Caco-2 (cell line): Measurements from ENCODE around the gene ZDHHC14. TPM values are rescaled to one million over a fixed set of nuclear protein-coding genes. Genes with fewer than 3 reads are reported as not detected.

Experiments
- BruUV-seq: library from RNA; stranded (reverse); fragments of 400-500 nt; replicated peaks from 2 replicates; lab custom pipeline; 2021; lab: Mats Ljungman, UMichigan
- CTCF ChIA-PET: fragments of 300-600 bp; sonication (Branson Sonifier 250); formaldehyde crosslinking; loops from one replicate; lab custom pipeline; 2022; ENCODE audit warnings: antibody characterized with exemption; lab: Charles Lee
- POLR2A ChIA-PET: fragments of 300-600 bp; sonication (Branson Sonifier 250); formaldehyde crosslinking; loops from one replicate; lab custom pipeline; 2022; ENCODE audit warnings: antibody characterized with exemption; lab: Charles Lee
- DNase-seq, 2 experiments: peaks; one replicate each; pipeline versions ENCODE4 v3.0.0 to v3.0.0-alpha.2; 2020 to 2022
- H3K27me3 ChIP-seq: replicated peaks from 2 replicates; pipeline ENCODE4 v1.6.0; 2011; ENCODE audit warnings: low read length; ENCODE audit not compliant: control insufficient read depth, insufficient read depth
- H3K36me3 ChIP-seq: 2 replicates; pipeline ENCODE4 v1.5.1; 2011; ENCODE audit warnings: low read length; ENCODE audit not compliant: control insufficient read depth, insufficient read depth
- H3K4me1 ChIP-seq: fragments of 250-450 bp; sonication (Bioruptor Pico); 2 replicates; pipeline ENCODE4 v1.5.1; 2020; ENCODE audit warnings: mild to moderate bottlenecking
- H3K4me3 ChIP-seq: 2 replicates; pipeline ENCODE4 v1.5.1; 2011; ENCODE audit warnings: low read depth, mild to moderate bottlenecking, control low read depth, low read length
- H3K9me3 ChIP-seq: fragments of 250-450 bp; sonication (Bioruptor Pico); 2 replicates; pipeline ENCODE4 v1.5.1; 2020; ENCODE audit warnings: mild to moderate bottlenecking, moderate library complexity
- H3K27ac Mint-ChIP-seq: one replicate; pipeline ENCODE4 v1.8.0; 2022; ENCODE audit warnings: mixed read lengths; ENCODE audit not compliant: unreplicated experiment
- H3K27me3 Mint-ChIP-seq: one replicate; pipeline ENCODE4 v1.8.0; 2022; ENCODE audit warnings: mixed read lengths; ENCODE audit not compliant: insufficient read depth, unreplicated experiment
- H3K36me3 Mint-ChIP-seq: one replicate; pipeline ENCODE4 v1.8.0; 2022; ENCODE audit warnings: mild to moderate bottlenecking, mixed read lengths; ENCODE audit not compliant: insufficient read depth, unreplicated experiment
- H3K4me1 Mint-ChIP-seq: one replicate; pipeline ENCODE4 v1.8.0; 2022; ENCODE audit warnings: low read depth, mixed read lengths; ENCODE audit not compliant: unreplicated experiment
- H3K4me3 Mint-ChIP-seq: one replicate; pipeline ENCODE4 v1.8.0; 2022; ENCODE audit warnings: mild to moderate bottlenecking, moderate library complexity, mixed read lengths; ENCODE audit not compliant: unreplicated experiment
- H3K9me3 Mint-ChIP-seq: one replicate; pipeline ENCODE4 v1.8.0; 2022; ENCODE audit warnings: mixed read lengths; ENCODE audit not compliant: unreplicated experiment
- CTCF ChIP-seq, 2 experiments: fragments of 200-600 bp in 1 of 2; IDR thresholded peaks; 1 replicate in 1 of 2; 2 replicates in 1 of 2; pipeline versions ENCODE4 v1.5.1 to v1.8.0; 2011 to 2022; ENCODE audit warnings: antibody characterized with exemption in 1 of 2, control low read depth in 1 of 2, inconsistent platforms in 1 of 2, low read depth in 1 of 2, low read length in 1 of 2, mild to moderate bottlenecking in 1 of 2, moderate library complexity in 1 of 2; ENCODE audit not compliant: insufficient read depth in 1 of 2, severe bottlenecking in 1 of 2, unreplicated experiment in 1 of 2
- intact Hi-C: fragments of 100-400 bp; cut with micrococcal nuclease; formaldehyde crosslinking; loops from one replicate; pipeline ENCODE4 v1.10.0; 2022; ENCODE audit not compliant: unreplicated experiment
- total RNA-seq: library from RNA; stranded (reverse); gene quantifications from 2 replicates; pipeline ENCODE4 v1.2.3, GENCODE V29; 2022

ZDHHC14 gene
- total RNA-seq, 1 experiment from 2014 or later = 22.1 TPM

DNA sequence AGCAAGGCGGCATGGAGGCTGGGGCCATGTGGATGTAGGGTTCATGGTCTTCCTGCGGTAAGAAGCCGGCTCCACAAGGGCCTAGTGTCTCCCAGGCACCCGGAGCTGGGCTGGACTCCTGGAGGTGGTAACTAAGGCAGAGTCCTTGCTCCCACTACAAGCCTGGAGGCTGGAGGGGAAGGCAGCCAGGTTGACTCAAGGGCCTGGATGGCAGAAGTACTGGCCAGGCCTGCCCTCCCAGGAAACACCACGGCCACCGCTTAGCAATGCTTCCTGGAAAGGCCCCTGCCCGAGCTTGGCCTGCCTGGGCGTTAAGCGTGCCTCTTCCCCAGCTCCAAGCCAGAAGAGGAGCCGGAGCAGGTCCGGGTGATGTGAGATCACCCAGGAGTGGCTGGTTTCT, 182.0 kb downstream of the ZDHHC14 start:
- H3K9me3 Mint-ChIP-seq = no peaks in the 10 kb centered on the region
- no peak overlapping the region for H3K4me3 Mint-ChIP-seq
- no TSS peak for BruUV-seq
- CTCF ChIA-PET = no interaction called here
- Histone ChIP-seq H3K4me1 (peaks cover 4% of the 10 kb centered on the region; the same call in 1 of the 2 replicates), H3K4me3 (no peak overlapping the region), H3K27me3 (no peaks in the 10 kb centered on the region), H3K36me3 (no peaks in the 10 kb centered on the region), H3K9me3 (no peaks in the 10 kb centered on the region)
- TF ChIP-seq CTCF (IDR thresholded peaks at IDR 0.05; ENCODE audit: insufficient read depth in 1 of 2, low read depth in 1 of 2, low read length in 1 of 2, severe bottlenecking in 1 of 2, unreplicated experiment in 1 of 2) = no peak
- POLR2A ChIA-PET = no interaction called here
- DNase-seq = no peak
- H3K27ac Mint-ChIP-seq = no peak overlapping the region
- H3K36me3 Mint-ChIP-seq = peaks cover 7% of the 10 kb centered on the region
- intact Hi-C loops = no loop called here
- peaks cover 10% of the 10 kb centered on the region for H3K4me1 Mint-ChIP-seq
- no peaks in the 10 kb centered on the region for H3K27me3 Mint-ChIP-seq

DNA sequence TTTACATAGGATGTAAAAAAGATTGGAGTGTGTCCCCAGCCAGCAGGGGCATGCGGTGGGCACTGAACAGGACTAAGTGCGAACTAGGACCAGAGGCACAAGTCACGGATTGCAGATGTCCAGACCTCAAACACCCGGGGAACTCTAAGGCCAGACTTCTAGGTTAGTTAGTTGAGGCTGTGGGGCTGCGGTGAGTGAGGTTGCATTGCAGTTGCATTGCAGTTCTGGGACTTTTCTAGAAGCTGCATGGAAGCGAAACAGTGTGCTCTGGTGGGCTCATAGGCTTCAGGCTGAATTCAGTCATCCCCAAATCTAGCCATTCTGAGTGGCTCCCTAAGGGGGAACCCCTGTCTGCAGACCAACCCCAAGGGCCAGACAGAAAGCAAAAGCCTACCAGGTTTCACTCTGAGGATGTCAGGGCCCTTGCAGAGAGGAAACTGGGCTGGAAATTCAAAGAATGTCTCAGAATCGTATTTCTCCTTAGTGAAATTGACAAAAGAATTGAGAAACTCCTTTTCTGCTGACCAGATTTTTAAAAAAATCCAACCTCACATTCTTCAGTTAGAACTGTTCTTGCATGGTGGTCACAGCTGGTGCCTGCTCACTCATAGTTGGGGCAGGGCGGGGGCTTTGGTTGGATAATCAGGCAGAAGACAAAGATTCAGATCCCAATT, 182.8 kb downstream of the ZDHHC14 start:
- no peaks in the 10 kb centered on the region for H3K4me1 ChIP-seq
- no peaks in the 10 kb centered on the region for H3K27me3 ChIP-seq
- ChIA-PET CTCF (no interaction called here), POLR2A (no interaction called here)
- Mint-ChIP-seq H3K4me3 (no peak overlapping the region), H3K9me3 (no peaks in the 10 kb centered on the region), H3K27ac (no peak overlapping the region), H3K27me3 (no peaks in the 10 kb centered on the region), H3K36me3 (peaks cover under 1% of the 10 kb centered on the region), H3K4me1 (peaks cover 2% of the 10 kb centered on the region)
- no TSS peak for BruUV-seq
- intact Hi-C loops = no loop called here
- DNase-seq = no peak
- TF ChIP-seq CTCF (IDR thresholded peaks at IDR 0.05; ENCODE audit: insufficient read depth in 1 of 2, low read depth in 1 of 2, low read length in 1 of 2, severe bottlenecking in 1 of 2, unreplicated experiment in 1 of 2) = no peak
- peaks cover 4% of the 10 kb centered on the region; the same call in 1 of the 2 replicates for H3K9me3 ChIP-seq
- no peaks in the 10 kb centered on the region for H3K36me3 ChIP-seq
- H3K4me3 ChIP-seq = no peak overlapping the region

DNA sequence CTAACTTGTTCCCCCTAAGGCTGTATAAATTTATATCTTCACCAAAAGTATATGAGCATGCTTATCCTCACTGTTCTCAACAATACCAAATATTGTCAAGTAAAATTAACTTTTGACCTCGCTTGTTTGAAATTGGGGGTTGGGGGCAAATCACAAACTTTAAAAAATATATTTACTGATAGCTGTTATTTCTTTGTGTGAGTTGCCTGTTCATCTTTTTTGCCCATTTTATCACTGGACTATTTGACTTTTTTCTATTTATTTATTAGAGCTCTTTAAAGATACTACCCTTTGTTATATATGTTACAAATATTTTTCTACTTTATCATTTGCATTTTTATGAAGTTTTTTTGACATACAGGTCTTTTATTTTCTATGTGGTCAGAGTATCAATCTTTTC, 187.7 kb downstream of the ZDHHC14 start:
- Mint-ChIP-seq H3K4me3 (no peak overlapping the region), H3K4me1 (no peaks in the 10 kb centered on the region), H3K27me3 (no peaks in the 10 kb centered on the region), H3K9me3 (no peaks in the 10 kb centered on the region), H3K27ac (no peak overlapping the region), H3K36me3 (peaks cover 5% of the 10 kb centered on the region)
- TF ChIP-seq CTCF (IDR thresholded peaks at IDR 0.05; ENCODE audit: insufficient read depth in 1 of 2, low read depth in 1 of 2, low read length in 1 of 2, severe bottlenecking in 1 of 2, unreplicated experiment in 1 of 2) = no peak
- intact Hi-C loops = no loop called here
- Histone ChIP-seq H3K4me1 (0 out of 2 replicates have a peak, but pooled peaks cover 6% of the 10 kb centered on the region), H3K4me3 (no peak overlapping the region), H3K9me3 (peaks cover 6% of the 10 kb centered on the region; the same call in 1 of the 2 replicates), H3K36me3 (no peaks in the 10 kb centered on the region), H3K27me3 (no peaks in the 10 kb centered on the region)
- ChIA-PET CTCF (no interaction called here), POLR2A (no interaction called here)
- no peak for DNase-seq
- no TSS peak for BruUV-seq
